Kidney (tissue), 14 donors: ENCODE data around the gene MTHFSD. TPM values are rescaled to one million over a fixed set of nuclear protein-coding genes. Genes with fewer than 3 reads are reported as not detected.

Experiments used
- DNase-seq, 5 donors: peaks; one replicate each; pipeline ENCODE4 v3.0.0-alpha.2; 2013 to 2020
- FAIRE-seq: peaks from 2 replicates; lab custom pipeline; 2012; peaks lifted over from hg19 to GRCh38; lab: Jason Lieb, UNC
- H3K27ac ChIP-seq, 2 donors: one replicate each; pipeline ENCODE4 v1.7.0; 2013; ENCODE audit warnings: low read depth in 2 of 2, low read length in 2 of 2, inconsistent platforms in 1 of 2
- H3K27me3 ChIP-seq: one replicate; pipeline ENCODE4 v1.7.1; 2013; ENCODE audit warnings: low read length, inconsistent platforms; ENCODE audit not compliant: control insufficient read depth, insufficient read depth
- H3K36me3 ChIP-seq, 3 donors: one replicate each; pipeline versions ENCODE4 v1.7.0 to v1.7.1; 2013; ENCODE audit warnings: low read length in 3 of 3, control low read depth in 1 of 3, inconsistent platforms in 1 of 3; ENCODE audit not compliant: insufficient read depth in 3 of 3, control insufficient read depth in 2 of 3
- H3K4me1 ChIP-seq, 3 donors: one replicate each; pipeline versions ENCODE4 v1.7.0 to v1.7.1; 2013; ENCODE audit warnings: low read length in 3 of 3, inconsistent platforms in 1 of 3, low read depth in 1 of 3; ENCODE audit not compliant: control insufficient read depth in 2 of 3, insufficient read depth in 2 of 3
- H3K4me3 ChIP-seq, 3 donors: one replicate each; pipeline versions ENCODE4 v1.7.0 to v1.8.1; 2013; ENCODE audit warnings: low read length in 3 of 3, control low read depth in 1 of 3, inconsistent platforms in 1 of 3
- H3K9ac ChIP-seq, 3 donors: one replicate each; pipeline versions ENCODE4 v1.7.0 to v1.7.1; 2013; ENCODE audit warnings: low read length in 3 of 3, control low read depth in 1 of 3, inconsistent platforms in 1 of 3
- H3K9me3 ChIP-seq, 3 donors: one replicate each; pipeline versions ENCODE4 v1.7.0 to v1.7.1; 2013; ENCODE audit warnings: low read length in 3 of 3, control low read depth in 1 of 3, inconsistent platforms in 1 of 3; ENCODE audit not compliant: control insufficient read depth in 2 of 3, insufficient read depth in 1 of 3
- CTCF ChIP-seq: IDR thresholded peaks from 3 replicates; pipeline ENCODE4 v1.5.1; 2012; ENCODE audit warnings: mild to moderate bottlenecking, moderate library complexity, borderline replicate concordance; ENCODE audit not compliant: insufficient read depth; ENCODE audit errors: extremely low read depth
- intact Hi-C: fragments of 100-400 bp; cut with DNase I; formaldehyde crosslinking; loops from one replicate; pipeline ENCODE4 v1.11.1; 2022
- polyA plus RNA-seq: library from polyadenylated mRNA; stranded (reverse); fragments of 350-450 nt; fragmentation: Illumina TruSeq; extraction: RNeasy Lipid Tissue Mini Kit (QIAGEN cat#74804); gene quantifications from one replicate; pipeline ENCODE4 v1.2.3, GENCODE V29; 2014; ENCODE audit warnings: low read depth, low replicate concordance; ENCODE audit not compliant: insufficient read depth
- total RNA-seq: library from RNA; stranded (reverse); fragmentation: NEBNext Ultra II Directional; extraction: Animal tissue kit (Norgen Biotek cat#: 25700); gene quantifications from one replicate; pipeline ENCODE4 v1.2.1, GENCODE V29; 2021
- donor health status: control.
- donor health status: control.
- donor health status: control.
- donor health status: control.
- donor health status: control.
- donor health status: DM: yes; HTN: yes; CAD: no.
- donor health status: Normal renal cell carcinoma (clear cell type).

The MTHFSD gene
- total and polyA plus RNA-seq, 2 donors from 2014 or later: 11.3 to 26.2 TPM

DNA sequence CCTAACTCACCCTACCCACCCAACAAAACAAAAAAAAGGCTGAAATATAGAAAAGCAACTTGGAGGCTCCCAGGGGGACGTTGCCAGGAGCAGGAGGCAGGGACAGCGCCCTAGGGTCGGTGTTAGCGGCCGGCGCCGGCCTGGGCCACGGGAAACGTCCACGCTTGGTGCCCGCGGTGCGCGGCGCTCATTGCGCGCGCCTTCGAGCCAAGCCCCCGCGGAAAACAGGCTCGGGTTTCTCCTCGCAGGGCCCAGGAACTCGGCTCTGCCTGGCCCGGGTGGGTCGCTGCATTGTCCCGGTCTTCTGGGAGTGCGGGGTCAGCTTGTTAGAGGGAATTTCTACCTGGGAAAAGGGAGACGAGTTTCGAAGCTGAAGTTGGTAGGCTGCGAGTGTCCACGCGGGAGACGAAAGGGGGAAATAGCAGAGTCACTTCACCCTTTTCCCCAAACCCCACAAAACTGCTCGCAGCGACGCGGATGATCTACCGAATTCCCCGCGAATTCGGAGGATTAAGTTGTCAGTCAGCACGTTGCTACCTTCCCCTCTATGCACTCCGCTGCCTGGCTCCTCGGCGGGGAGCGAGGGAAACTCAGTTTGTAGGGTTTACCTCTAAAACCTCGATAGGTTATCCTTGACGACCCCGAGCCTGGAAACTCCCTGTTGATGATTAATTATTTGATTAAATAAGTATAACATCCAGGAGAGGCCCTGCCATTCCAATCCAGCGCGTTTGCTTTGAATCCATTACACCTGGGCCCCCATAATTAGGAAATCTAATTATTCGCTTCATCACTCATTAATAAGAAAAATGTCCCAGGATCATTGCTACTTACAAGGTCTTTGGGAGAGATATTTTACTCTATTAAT, 10.8 kb upstream of the MTHFSD start:
- intact Hi-C loops: loop anchor here (5.0 to 10.0 kb wide), 2 partner anchors 496 to 719 kb away; no protein-coding TSS in a partner anchor
- peaks cover 0 to 5% (median 0%) of the 10 kb centered on the region in 3 donors for H3K4me1 ChIP-seq
- peak overlapping the region; percentile 29 to 72 (median 52) for H3K4me3 ChIP-seq
- no peaks in the 10 kb centered on the region for H3K36me3 ChIP-seq
- no peak for TF ChIP-seq CTCF
- H3K27ac ChIP-seq: peak overlapping the region; percentile 67 to 76
- H3K27me3 ChIP-seq: peaks cover 8% of the 10 kb centered on the region
- no peaks in the 10 kb centered on the region for H3K9me3 ChIP-seq
- DNase-seq: peak in 2 of 5 donors; percentile 69 to 73
- no peak for FAIRE-seq
- H3K9ac ChIP-seq: peak overlapping the region; percentile 57 to 69 (median 58)

- Histone ChIP-seq H3K9me3 (no peaks in the 10 kb centered on the region), H3K4me1 (peaks cover 0 to 5% (median 0%) of the 10 kb centered on the region in 3 donors), H3K27me3 (peaks cover 8% of the 10 kb centered on the region), H3K9ac (peak overlapping the region in 2 of 3 donors; percentile 45 to 48), H3K4me3 (peak overlapping the region; percentile 3 to 55 (median 52)), H3K36me3 (no peaks in the 10 kb centered on the region), H3K27ac (peak overlapping the region; percentile 67 to 76)
- DNase-seq (peak in 2 of 5 donors; percentile 52 to 55), FAIRE-seq (no peak)
- intact Hi-C loops: loop anchor here (5.0 to 10.0 kb wide), 2 partner anchors 497 to 720 kb away; no protein-coding TSS in a partner anchor
- no peak for TF ChIP-seq CTCF
These were observed 10.2 kb upstream of the MTHFSD start for GRCh38 chr16:86565181-86565631.

DNA sequence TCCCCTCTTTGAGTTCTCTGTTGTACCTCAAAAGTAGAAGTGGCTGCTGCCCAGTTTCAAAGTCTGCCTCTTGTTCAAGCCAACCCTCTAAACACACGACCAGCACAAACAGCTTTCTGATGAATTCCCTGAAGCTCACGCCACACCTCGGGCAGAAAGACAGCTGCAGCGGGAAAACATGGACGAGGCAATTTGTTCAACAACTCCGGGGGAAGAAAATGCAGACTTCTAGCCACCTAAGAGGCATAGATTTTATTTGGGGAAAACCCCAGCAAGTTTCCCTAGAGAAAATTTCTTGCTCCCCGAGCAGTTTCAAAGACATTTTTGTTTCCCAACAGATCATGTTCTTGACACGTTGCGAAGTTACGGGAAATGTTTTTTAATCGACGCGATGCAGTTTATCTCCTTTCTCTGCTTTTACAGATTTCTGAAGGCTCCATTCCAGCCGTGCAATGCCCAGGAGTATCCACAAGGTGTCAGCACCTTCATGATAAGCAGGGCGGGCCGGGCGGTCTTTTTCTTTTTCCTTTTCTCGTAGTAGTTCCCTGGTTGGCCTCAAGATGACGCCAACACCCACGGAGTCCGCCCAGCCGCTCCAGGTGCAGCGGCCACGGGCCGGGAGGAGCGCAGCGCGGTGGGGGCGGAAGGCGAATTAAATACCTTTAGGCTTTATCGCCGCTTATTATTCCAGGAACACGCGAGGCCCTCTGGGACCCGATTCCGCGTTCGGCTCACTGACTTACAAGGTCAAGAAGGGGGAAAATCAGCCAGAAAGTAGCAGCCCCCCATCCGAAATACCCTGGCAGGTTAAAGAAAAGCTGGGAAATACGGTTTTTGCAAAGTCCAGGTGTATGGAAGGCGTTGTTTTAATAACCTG, 8.7 kb upstream of the MTHFSD start:
- Histone ChIP-seq H3K4me3 (peak overlapping the region; percentile 40 to 42 (median 42)), H3K27me3 (peaks cover 6% of the 10 kb centered on the region), H3K9me3 (no peaks in the 10 kb centered on the region), H3K27ac (peak overlapping the region in 1 of 2 donors; percentile 76), H3K36me3 (no peaks in the 10 kb centered on the region), H3K4me1 (peaks cover 0 to 5% (median 0%) of the 10 kb centered on the region in 3 donors), H3K9ac (peak overlapping the region in 1 of 3 donors; percentile 45)
- intact Hi-C loops: loop anchor here (10.0 kb wide), 1 partner anchor 721 kb away; no protein-coding TSS in a partner anchor
- FAIRE-seq (peak; percentile 76), DNase-seq (peak; percentile 93 to 96 (median 95))
- peak; percentile 99 for TF ChIP-seq CTCF
